Fibroblast of skin of scalp (primary cell): ENCODE data around the gene NMT1.
"Not testable (repeated sequence)": the region's sequence is repeated elsewhere in the genome, so short reads cannot be mapped to it uniquely, and the experiment has no call there.

Source experiments
- DNase-seq: peaks from one replicate; pipeline ENCODE4 v3.0.0-alpha.2; 2013

NMT1 gene

GRCh38 chr17:45038728-45039634 is 22.1 kb upstream of the NMT1 start:
- DNase-seq: no peak

- no peak for DNase-seq
These were observed 20.7 kb upstream of the NMT1 start for GRCh38 chr17:45040459-45040858.

- no peak for DNase-seq
These were observed 18.6 kb upstream of the NMT1 start for GRCh38 chr17:45042346-45043120.

- DNase-seq: no peak
These were observed 17.1 kb upstream of the NMT1 start for GRCh38 chr17:45043813-45044540.

- DNase-seq: no peak
These were observed 14.5 kb upstream of the NMT1 start for GRCh38 chr17:45046537-45047125.

GRCh38 chr17:45048795-45049563 is 12.1 kb upstream of the NMT1 start:
- DNase-seq: no peak

- DNase-seq: peak; percentile 30
These were observed 10.5 kb upstream of the NMT1 start for GRCh38 chr17:45050481-45051059.

- DNase-seq: peak; percentile 98
These were observed 9.9 kb upstream of the NMT1 start, which contains the start of gene DCAKD for GRCh38 chr17:45051060-45051719. TSS of gene DCAKD (minus strand) at chr17:45051632. CDS start at chr17:45034885, 16,747 bp downstream.

GRCh38 chr17:45051720-45052051 is 9.4 kb upstream of the NMT1 start:
- not testable (repeated sequence) for DNase-seq

- peak; percentile 34 for DNase-seq
These were observed 8.9 kb upstream of the NMT1 start for GRCh38 chr17:45052052-45052772.

- no peak for DNase-seq
These were observed 728 bp upstream of the NMT1 start for GRCh38 chr17:45060382-45060796.

- no peak for DNase-seq
These were observed 589 bp downstream of the NMT1 start for GRCh38 chr17:45061606-45062205.

GRCh38 chr17:45063198-45063597 is 2.1 kb downstream of the NMT1 start:
- DNase-seq: no peak

- no peak for DNase-seq
These were observed 6.5 kb downstream of the NMT1 start for GRCh38 chr17:45067637-45068036.

- no peak for DNase-seq
These were observed 8.9 kb downstream of the NMT1 start for GRCh38 chr17:45070001-45070400.

- DNase-seq: no peak
These were observed 9.7 kb downstream of the NMT1 start for GRCh38 chr17:45070809-45071208.

- DNase-seq: peak; percentile 96
These were observed 12.4 kb downstream of the NMT1 start for GRCh38 chr17:45073414-45074070.

- DNase-seq: no peak
These were observed 16.5 kb downstream of the NMT1 start for GRCh38 chr17:45077643-45078042.
